Ishikawa (cell line): Measurements from ENCODE around the gene CXXC5.

Source experiments
- CREB1 ChIP-seq: IDR thresholded peaks from 2 replicates; pipeline ENCODE4 v1.6.1; 2012; ENCODE audit warnings: low read depth
- EP300 ChIP-seq: IDR thresholded peaks from 2 replicates; pipeline ENCODE4 v1.6.1; 2012; ENCODE audit warnings: borderline replicate concordance
- TF ChIP-seq, protein P1 (sequence below): IDR thresholded peaks from 2 replicates; pipeline ENCODE4 v1.6.1; 2012; ENCODE audit warnings: low read depth, mild to moderate bottlenecking
- TF ChIP-seq, protein P2 (sequence below): IDR thresholded peaks from 2 replicates; pipeline ENCODE4 v1.6.1; 2012

- TF ChIP-seq, protein P1, sequence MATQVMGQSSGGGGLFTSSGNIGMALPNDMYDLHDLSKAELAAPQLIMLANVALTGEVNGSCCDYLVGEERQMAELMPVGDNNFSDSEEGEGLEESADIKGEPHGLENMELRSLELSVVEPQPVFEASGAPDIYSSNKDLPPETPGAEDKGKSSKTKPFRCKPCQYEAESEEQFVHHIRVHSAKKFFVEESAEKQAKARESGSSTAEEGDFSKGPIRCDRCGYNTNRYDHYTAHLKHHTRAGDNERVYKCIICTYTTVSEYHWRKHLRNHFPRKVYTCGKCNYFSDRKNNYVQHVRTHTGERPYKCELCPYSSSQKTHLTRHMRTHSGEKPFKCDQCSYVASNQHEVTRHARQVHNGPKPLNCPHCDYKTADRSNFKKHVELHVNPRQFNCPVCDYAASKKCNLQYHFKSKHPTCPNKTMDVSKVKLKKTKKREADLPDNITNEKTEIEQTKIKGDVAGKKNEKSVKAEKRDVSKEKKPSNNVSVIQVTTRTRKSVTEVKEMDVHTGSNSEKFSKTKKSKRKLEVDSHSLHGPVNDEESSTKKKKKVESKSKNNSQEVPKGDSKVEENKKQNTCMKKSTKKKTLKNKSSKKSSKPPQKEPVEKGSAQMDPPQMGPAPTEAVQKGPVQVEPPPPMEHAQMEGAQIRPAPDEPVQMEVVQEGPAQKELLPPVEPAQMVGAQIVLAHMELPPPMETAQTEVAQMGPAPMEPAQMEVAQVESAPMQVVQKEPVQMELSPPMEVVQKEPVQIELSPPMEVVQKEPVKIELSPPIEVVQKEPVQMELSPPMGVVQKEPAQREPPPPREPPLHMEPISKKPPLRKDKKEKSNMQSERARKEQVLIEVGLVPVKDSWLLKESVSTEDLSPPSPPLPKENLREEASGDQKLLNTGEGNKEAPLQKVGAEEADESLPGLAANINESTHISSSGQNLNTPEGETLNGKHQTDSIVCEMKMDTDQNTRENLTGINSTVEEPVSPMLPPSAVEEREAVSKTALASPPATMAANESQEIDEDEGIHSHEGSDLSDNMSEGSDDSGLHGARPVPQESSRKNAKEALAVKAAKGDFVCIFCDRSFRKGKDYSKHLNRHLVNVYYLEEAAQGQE, result no peak
- TF ChIP-seq EP300 (no peak), CREB1 (no peak)
- TF ChIP-seq, protein P2, sequence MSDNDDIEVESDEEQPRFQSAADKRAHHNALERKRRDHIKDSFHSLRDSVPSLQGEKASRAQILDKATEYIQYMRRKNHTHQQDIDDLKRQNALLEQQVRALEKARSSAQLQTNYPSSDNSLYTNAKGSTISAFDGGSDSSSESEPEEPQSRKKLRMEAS, result no peak
Measured at GRCh38 chr5:139695178-139695573, 47.0 kb downstream of the CXXC5 start.
